ENCODE data around the gene VPS41.

VPS41 gene

GRCh38 chr7:38728145-38728544 is 180.8 kb downstream of the VPS41 start:
- peaks cover 14% of the 10 kb centered on the region for H3K4me1 ChIP-seq (ENCODE audit: low read depth, poor library complexity, severe bottlenecking)
- no peak overlapping the region for H2AFZ ChIP-seq (ENCODE audit: low read depth)
- H3K9ac ChIP-seq: no peak overlapping the region
- no peak overlapping the region for H3K27ac ChIP-seq
- H3K36me3 ChIP-seq (ENCODE audit: insufficient read depth): no peaks in the 10 kb centered on the region
- H3K4me3 ChIP-seq (IDR thresholded peaks at IDR 0.05; ENCODE audit: insufficient read depth, low read depth, low read length): no peak overlapping the region
- H3K27me3 ChIP-seq (ENCODE audit: insufficient read depth, low read depth): no peaks in the 10 kb centered on the region
- no peaks in the 10 kb centered on the region for H4K20me1 ChIP-seq (ENCODE audit: insufficient read depth)
- no peaks in the 10 kb centered on the region for H3K79me2 ChIP-seq (ENCODE audit: insufficient read depth, low read depth)
- H3K4me2 ChIP-seq: no peak overlapping the region
- TF ChIP-seq CTCF (conservative IDR thresholded peaks at IDR 0.05; ENCODE audit: low read depth, low read length): no peak

GRCh38 chr7:38727184-38727940 is 181.6 kb downstream of the VPS41 start:
- no peak for TF ChIP-seq CTCF (conservative IDR thresholded peaks at IDR 0.05; ENCODE audit: low read depth, low read length)
- Histone ChIP-seq H3K79me2 (ENCODE audit: insufficient read depth, low read depth) (no peaks in the 10 kb centered on the region), H3K36me3 (ENCODE audit: insufficient read depth) (no peaks in the 10 kb centered on the region; the same call in 1 of the 2 replicates), H3K4me2 (no peak overlapping the region), H3K4me3 (IDR thresholded peaks at IDR 0.05; ENCODE audit: insufficient read depth, low read depth, low read length) (no peak overlapping the region), H3K4me1 (ENCODE audit: low read depth, poor library complexity, severe bottlenecking) (peaks cover 14% of the 10 kb centered on the region), H4K20me1 (ENCODE audit: insufficient read depth) (no peaks in the 10 kb centered on the region), H2AFZ (ENCODE audit: low read depth) (no peak overlapping the region), H3K9ac (no peak overlapping the region), H3K27ac (no peak overlapping the region), H3K27me3 (ENCODE audit: insufficient read depth, low read depth) (no peaks in the 10 kb centered on the region)

- Histone ChIP-seq H3K9ac (no peak overlapping the region), H3K36me3 (ENCODE audit: insufficient read depth) (no peaks in the 10 kb centered on the region; the same call in 1 of the 2 replicates), H3K4me1 (ENCODE audit: low read depth, poor library complexity, severe bottlenecking) (no peaks in the 10 kb centered on the region), H3K4me3 (IDR thresholded peaks at IDR 0.05; ENCODE audit: insufficient read depth, low read depth, low read length) (no peak overlapping the region), H3K79me2 (ENCODE audit: insufficient read depth, low read depth) (no peaks in the 10 kb centered on the region), H4K20me1 (ENCODE audit: insufficient read depth) (no peaks in the 10 kb centered on the region), H3K27me3 (ENCODE audit: insufficient read depth, low read depth) (no peaks in the 10 kb centered on the region), H2AFZ (ENCODE audit: low read depth) (no peak overlapping the region), H3K4me2 (no peak overlapping the region), H3K27ac (no peak overlapping the region)
- TF ChIP-seq CTCF (conservative IDR thresholded peaks at IDR 0.05; ENCODE audit: low read depth, low read length): no peak
These were observed 185.7 kb downstream of the VPS41 start for GRCh38 chr7:38723327-38723726.

GRCh38 chr7:38716397-38716796 is 192.6 kb downstream of the VPS41 start:
- TF ChIP-seq CTCF (conservative IDR thresholded peaks at IDR 0.05; ENCODE audit: low read depth, low read length): no peak
- H4K20me1 ChIP-seq (ENCODE audit: insufficient read depth): no peaks in the 10 kb centered on the region
- H3K4me2 ChIP-seq: no peak overlapping the region
- H3K4me1 ChIP-seq (ENCODE audit: low read depth, poor library complexity, severe bottlenecking): no peaks in the 10 kb centered on the region
- no peak overlapping the region for H2AFZ ChIP-seq (ENCODE audit: low read depth)
- H3K27ac ChIP-seq: no peak overlapping the region
- no peaks in the 10 kb centered on the region for H3K36me3 ChIP-seq (ENCODE audit: insufficient read depth)
- H3K4me3 ChIP-seq (IDR thresholded peaks at IDR 0.05; ENCODE audit: insufficient read depth, low read depth, low read length): no peak overlapping the region
- no peak overlapping the region for H3K9ac ChIP-seq
- no peaks in the 10 kb centered on the region for H3K27me3 ChIP-seq (ENCODE audit: insufficient read depth, low read depth)
- no peaks in the 10 kb centered on the region for H3K79me2 ChIP-seq (ENCODE audit: insufficient read depth, low read depth)
